K562 (cell line): ENCODE results near the gene LIF. TPM values are rescaled to one million over a fixed set of nuclear protein-coding genes. Genes with fewer than 3 reads are reported as not detected.

Experiments
- CEBPB ChIP-seq: fragments of 450-650 bp; IDR thresholded peaks from 2 replicates; pipeline ENCODE4 v1.6.1; 2016; ENCODE audit warnings: missing genetic modification characterization, missing compliant biosample characterization
- CXXC5 ChIP-seq: fragments of 250-450 bp; sonication (Bioruptor Pico); IDR thresholded peaks from 2 replicates; pipeline ENCODE4 v1.8.0; 2022; ENCODE audit warnings: inconsistent platforms, mild to moderate bottlenecking, moderate library complexity
- HMG20B ChIP-seq: fragments of 250-450 bp; sonication (Bioruptor Pico); IDR thresholded peaks from 2 replicates; pipeline ENCODE4 v1.5.0; 2021; ENCODE audit warnings: mild to moderate bottlenecking
- HNRNPLL ChIP-seq: fragments of 200-400 bp; formaldehyde crosslinking; IDR thresholded peaks from 2 replicates; pipeline ENCODE4 v1.6.1; 2017; ENCODE audit warnings: low read length, low read depth, mild to moderate bottlenecking; ENCODE audit not compliant: poor library complexity, severe bottlenecking
- MEIS2 ChIP-seq: fragments of 450-650 bp; IDR thresholded peaks from 2 replicates; pipeline ENCODE4 v1.6.1; 2014; ENCODE audit warnings: mild to moderate bottlenecking; ENCODE audit not compliant: partially characterized antibody
- NFE2L1 ChIP-seq: fragments of 450-650 bp; IDR thresholded peaks from 2 replicates; pipeline ENCODE4 v1.6.1; 2016; ENCODE audit warnings: missing genetic modification characterization, low read depth, mild to moderate bottlenecking, missing compliant biosample characterization, moderate library complexity, borderline replicate concordance
- SRF ChIP-seq, 2 experiments: fragments of 250-450, 450-650 bp in 1 of 2; sonication (Bioruptor Pico) in 1 of 2; sonication (generic) in 1 of 2; formaldehyde crosslinking; IDR thresholded peaks; 2 replicates each; pipeline versions ENCODE4 v1.5.0 to v1.5.1; 2020 to 2022; ENCODE audit warnings: mild to moderate bottlenecking in 1 of 2, missing genetic modification reagents in 1 of 2
- TBP ChIP-seq: optimal IDR thresholded peaks from 2 replicates; pipeline ENCODE3; 2011; ENCODE audit warnings: low read depth, low read length, improper control_type of control experiment
- TCF7L2 ChIP-seq: fragments of 150-350 bp; IDR thresholded peaks from 2 replicates; pipeline ENCODE4 v1.6.1; 2016; ENCODE audit warnings: low read depth, mild to moderate bottlenecking, low read length, moderate library complexity
- THRA ChIP-seq: fragments of 450-650 bp; IDR thresholded peaks from 2 replicates; pipeline ENCODE4 v1.6.1; 2017; ENCODE audit warnings: mild to moderate bottlenecking, moderate library complexity
- ZNF311 ChIP-seq: fragments of 250-450 bp; sonication (Bioruptor Pico); IDR thresholded peaks from 2 replicates; pipeline ENCODE4 v1.4.0; 2020; ENCODE audit warnings: mild to moderate bottlenecking, moderate library complexity
- ZNF316 ChIP-seq: fragments of 450-650 bp; IDR thresholded peaks from 2 replicates; pipeline ENCODE4 v1.6.1; 2016
- ZNF347 ChIP-seq: fragments of 450-650 bp; formaldehyde crosslinking; IDR thresholded peaks from 2 replicates; pipeline ENCODE4 v1.4.0; 2020; ENCODE audit warnings: low read depth, mild to moderate bottlenecking, moderate library complexity
- ZNF444 ChIP-seq: fragments of 250-450 bp; sonication (Bioruptor Pico); IDR thresholded peaks from 2 replicates; pipeline ENCODE4 v1.4.0; 2020; ENCODE audit warnings: mild to moderate bottlenecking, moderate library complexity
- ZNF644 ChIP-seq: fragments of 200-800 bp; sonication (Bioruptor generic); IDR thresholded peaks from 2 replicates; pipeline ENCODE4 v1.6.1; 2016; ENCODE audit warnings: low read depth, missing genetic modification characterization, missing compliant biosample characterization
- ZNF780A ChIP-seq: fragments of 250-450 bp; sonication (Bioruptor Pico); IDR thresholded peaks from 2 replicates; pipeline ENCODE4 v1.5.0; 2021; ENCODE audit warnings: mild to moderate bottlenecking
- polyA plus RNA-seq, 8 experiments: library from polyadenylated mRNA; depleted of rRNA in 4 of 8; stranded (reverse) in 5 of 8; unstranded in 3 of 8; fragments of >200 nt; fragmentation: Nextera tagmentation in 2 of 8; fragmentation: Illumina TruSeq in 1 of 8; extraction: Ambion mirVana in 2 of 8; extraction: Trizol in 1 of 8; gene quantifications; 2 replicates each; pipeline versions ENCODE4 v1.2.1 to v1.2.3, GENCODE V29; 2011 to 2014; ENCODE audit warnings: inconsistent platforms in 1 of 8, missing spikeins in 1 of 8
- total RNA-seq, 7 experiments: library from RNA; depleted of rRNA in 6 of 7; stranded (reverse); fragments of >200 nt in 6 of 7; fragmentation: Illumina TruSeq in 2 of 7; extraction: Trizol in 2 of 7; gene quantifications; 2 replicates each; pipeline versions ENCODE4 v1.2.1 to v1.2.3, GENCODE V29; 2011 to 2021; ENCODE audit warnings: low replicate concordance in 1 of 7
- TF ChIP-seq, protein P1 (sequence below): fragments of 200-800 bp; sonication (Bioruptor generic); IDR thresholded peaks from 2 replicates; pipeline ENCODE4 v1.6.1; 2017; ENCODE audit warnings: missing genetic modification characterization, missing compliant biosample characterization
- TF ChIP-seq, protein P2 (sequence below), 2 experiments: IDR thresholded peaks; 2 replicates each; pipeline ENCODE4 v1.6.1; 2011; ENCODE audit warnings: borderline replicate concordance in 1 of 2, control low read depth in 1 of 2, low read depth in 1 of 2, low read length in 1 of 2, mild to moderate bottlenecking in 1 of 2, mixed read lengths in 1 of 2, moderate library complexity in 1 of 2; ENCODE audit not compliant: insufficient read depth in 1 of 2, insufficient read length in 1 of 2, poor library complexity in 1 of 2, severe bottlenecking in 1 of 2; ENCODE audit errors: extremely low read depth in 1 of 2
- TF ChIP-seq, protein P3 (sequence below): fragments of 450-650 bp; conservative IDR thresholded peaks from 2 replicates; pipeline ENCODE4 v1.6.1; 2016; ENCODE audit warnings: missing genetic modification characterization, low read depth, mild to moderate bottlenecking, missing compliant biosample characterization, moderate library complexity
- TF ChIP-seq, protein P4 (sequence below): fragments of 250-450 bp; sonication (Bioruptor Pico); IDR thresholded peaks from 2 replicates; pipeline ENCODE4 v1.8.0; 2021; ENCODE audit warnings: borderline replicate concordance, mild to moderate bottlenecking, moderate library complexity; ENCODE audit not compliant: poor library complexity, severe bottlenecking
- TF ChIP-seq, protein P5 (sequence below), 2 experiments: fragments of 200-800 bp in 1 of 2; sonication (Bioruptor generic) in 1 of 2; sonication (generic) in 1 of 2; formaldehyde crosslinking in 1 of 2; IDR thresholded peaks in 1 of 2; conservative IDR thresholded peaks in 1 of 2; 2 replicates each; pipeline versions ENCODE4 v1.5.0 to v1.6.1; 2016 to 2020; ENCODE audit warnings: missing compliant biosample characterization in 1 of 2, missing genetic modification characterization in 1 of 2, missing genetic modification reagents in 1 of 2

The LIF gene
- total and polyA plus RNA-seq, 9 of the 15 experiments (the other 6 are each of a cell fraction or from before 2014, with no cell fraction given): 0.05 to 0.39 (median 0.18) TPM; not detected in 3

GRCh38 chr22:30216710-30217109 lies 29.8 kb downstream of the LIF start (continued):
- TF ChIP-seq CXXC5 (peak; percentile 86), ZNF780A (CRISPR knock-in tag) (no peak), SRF (CRISPR knock-in tag; IDR thresholded peaks at IDR 0.05) (no peak), HMG20B (CRISPR knock-in tag) (no peak), MEIS2 (peak; percentile 73), ZNF311 (no peak), TCF7L2 (no peak), ZNF644 (tag) (peak; percentile 95), ZNF316 (no peak; the same call in 1 of the 2 replicates), HNRNPLL (no peak), THRA (no peak), NFE2L1 (tag) (no peak), ZNF347 (CRISPR knock-in tag) (no peak), ZNF444 (CRISPR knock-in tag) (no peak), TBP (no peak), CEBPB (tag) (no peak)
- TF ChIP-seq, protein P1, sequence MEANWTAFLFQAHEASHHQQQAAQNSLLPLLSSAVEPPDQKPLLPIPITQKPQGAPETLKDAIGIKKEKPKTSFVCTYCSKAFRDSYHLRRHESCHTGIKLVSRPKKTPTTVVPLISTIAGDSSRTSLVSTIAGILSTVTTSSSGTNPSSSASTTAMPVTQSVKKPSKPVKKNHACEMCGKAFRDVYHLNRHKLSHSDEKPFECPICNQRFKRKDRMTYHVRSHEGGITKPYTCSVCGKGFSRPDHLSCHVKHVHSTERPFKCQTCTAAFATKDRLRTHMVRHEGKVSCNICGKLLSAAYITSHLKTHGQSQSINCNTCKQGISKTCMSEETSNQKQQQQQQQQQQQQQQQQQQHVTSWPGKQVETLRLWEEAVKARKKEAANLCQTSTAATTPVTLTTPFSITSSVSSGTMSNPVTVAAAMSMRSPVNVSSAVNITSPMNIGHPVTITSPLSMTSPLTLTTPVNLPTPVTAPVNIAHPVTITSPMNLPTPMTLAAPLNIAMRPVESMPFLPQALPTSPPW (CRISPR knock-in tag): peak; percentile 89
- TF ChIP-seq, protein P2, sequence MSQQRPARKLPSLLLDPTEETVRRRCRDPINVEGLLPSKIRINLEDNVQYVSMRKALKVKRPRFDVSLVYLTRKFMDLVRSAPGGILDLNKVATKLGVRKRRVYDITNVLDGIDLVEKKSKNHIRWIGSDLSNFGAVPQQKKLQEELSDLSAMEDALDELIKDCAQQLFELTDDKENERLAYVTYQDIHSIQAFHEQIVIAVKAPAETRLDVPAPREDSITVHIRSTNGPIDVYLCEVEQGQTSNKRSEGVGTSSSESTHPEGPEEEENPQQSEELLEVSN (IDR thresholded peaks at IDR 0.05; ENCODE audit: borderline replicate concordance in 1 of 2, extremely low read depth in 1 of 2, insufficient read depth in 1 of 2, insufficient read length in 1 of 2, low read depth in 1 of 2, low read length in 1 of 2, poor library complexity in 1 of 2, severe bottlenecking in 1 of 2): no peak
- TF ChIP-seq, protein P3, sequence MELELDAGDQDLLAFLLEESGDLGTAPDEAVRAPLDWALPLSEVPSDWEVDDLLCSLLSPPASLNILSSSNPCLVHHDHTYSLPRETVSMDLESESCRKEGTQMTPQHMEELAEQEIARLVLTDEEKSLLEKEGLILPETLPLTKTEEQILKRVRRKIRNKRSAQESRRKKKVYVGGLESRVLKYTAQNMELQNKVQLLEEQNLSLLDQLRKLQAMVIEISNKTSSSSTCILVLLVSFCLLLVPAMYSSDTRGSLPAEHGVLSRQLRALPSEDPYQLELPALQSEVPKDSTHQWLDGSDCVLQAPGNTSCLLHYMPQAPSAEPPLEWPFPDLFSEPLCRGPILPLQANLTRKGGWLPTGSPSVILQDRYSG (tag): peak; percentile 62; the same call in 1 of the 2 replicates
- TF ChIP-seq, protein P4, sequence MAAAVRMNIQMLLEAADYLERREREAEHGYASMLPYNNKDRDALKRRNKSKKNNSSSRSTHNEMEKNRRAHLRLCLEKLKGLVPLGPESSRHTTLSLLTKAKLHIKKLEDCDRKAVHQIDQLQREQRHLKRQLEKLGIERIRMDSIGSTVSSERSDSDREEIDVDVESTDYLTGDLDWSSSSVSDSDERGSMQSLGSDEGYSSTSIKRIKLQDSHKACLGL: no peak
- TF ChIP-seq, protein P5, sequence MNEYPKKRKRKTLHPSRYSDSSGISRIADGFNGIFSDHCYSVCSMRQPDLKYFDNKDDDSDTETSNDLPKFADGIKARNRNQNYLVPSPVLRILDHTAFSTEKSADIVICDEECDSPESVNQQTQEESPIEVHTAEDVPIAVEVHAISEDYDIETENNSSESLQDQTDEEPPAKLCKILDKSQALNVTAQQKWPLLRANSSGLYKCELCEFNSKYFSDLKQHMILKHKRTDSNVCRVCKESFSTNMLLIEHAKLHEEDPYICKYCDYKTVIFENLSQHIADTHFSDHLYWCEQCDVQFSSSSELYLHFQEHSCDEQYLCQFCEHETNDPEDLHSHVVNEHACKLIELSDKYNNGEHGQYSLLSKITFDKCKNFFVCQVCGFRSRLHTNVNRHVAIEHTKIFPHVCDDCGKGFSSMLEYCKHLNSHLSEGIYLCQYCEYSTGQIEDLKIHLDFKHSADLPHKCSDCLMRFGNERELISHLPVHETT (CRISPR knock-in tag; conservative IDR thresholded peaks at IDR 0.05 in 1 of 2, IDR thresholded peaks at IDR 0.05 in 1 of 2): peak in 1 of 2 experiments; percentile 90; a peak in 2 of 4 replicates
